ENCODE measurements around the gene KNSTRN. TPM values are rescaled to one million over a fixed set of nuclear protein-coding genes. Genes with fewer than 3 reads are reported as not detected.

The KNSTRN gene
- 48.1 and 49.9 TPM in 2 replicates for total RNA-seq

GRCh38 chr15:40382580-40383456, at the start of gene KNSTRN:
KNSTRN (plus strand) TSS chr15:40382721; CDS start chr15:40382836, 115 bp downstream.
- Mint-ChIP-seq H3K9me3 (no peaks in the 10 kb centered on the region), H3K27me3 (ENCODE audit: low read depth) (peaks cover 7% of the 10 kb centered on the region), H3K4me3 (ENCODE audit: low read depth) (peak within 1 kb of the TSS; percentile 94), H3K4me1 (ENCODE audit: low read depth) (peaks cover 23% of the 10 kb centered on the region), H3K36me3 (ENCODE audit: low read depth) (peaks cover 40% of the 10 kb centered on the region), H3K27ac (peak within 1 kb of the TSS; percentile 91)
- peak; percentile 89 for DNase-seq (ENCODE audit: low spot score)
- intact Hi-C loops (cut with micrococcal nuclease), result loop anchor here (1.0 to 5.0 kb wide), 3 partner anchors 15 to 39 kb away; no protein-coding TSS in a partner anchor

GRCh38 chr15:40333922-40334492, 48.5 kb upstream of the KNSTRN start:
- intact Hi-C loops (cut with micrococcal nuclease), result no loop called here
- Mint-ChIP-seq H3K4me3 (ENCODE audit: low read depth) (no peak overlapping the region), H3K27ac (peak overlapping the region; percentile 80), H3K4me1 (ENCODE audit: low read depth) (peaks cover 12% of the 10 kb centered on the region), H3K9me3 (no peaks in the 10 kb centered on the region), H3K36me3 (ENCODE audit: low read depth) (no peaks in the 10 kb centered on the region), H3K27me3 (ENCODE audit: low read depth) (no peaks in the 10 kb centered on the region)
- DNase-seq (ENCODE audit: low spot score), result no peak

GRCh38 chr15:40334541-40334940, 48.0 kb upstream of the KNSTRN start:
- no peak for DNase-seq (ENCODE audit: low spot score)
- peaks cover 10% of the 10 kb centered on the region for H3K4me1 Mint-ChIP-seq (ENCODE audit: low read depth)
- no peaks in the 10 kb centered on the region for H3K36me3 Mint-ChIP-seq (ENCODE audit: low read depth)
- no peaks in the 10 kb centered on the region for H3K9me3 Mint-ChIP-seq
- H3K27me3 Mint-ChIP-seq (ENCODE audit: low read depth), result no peaks in the 10 kb centered on the region
- peak overlapping the region; percentile 80 for H3K27ac Mint-ChIP-seq
- H3K4me3 Mint-ChIP-seq (ENCODE audit: low read depth), result no peak overlapping the region
- intact Hi-C loops (cut with micrococcal nuclease), result no loop called here

GRCh38 chr15:40334941-40335795, 47.4 kb upstream of the KNSTRN start:
- intact Hi-C loops (cut with micrococcal nuclease), result no loop called here
- H3K36me3 Mint-ChIP-seq (ENCODE audit: low read depth), result no peaks in the 10 kb centered on the region

GRCh38 chr15:40335938-40336743, 46.4 kb upstream of the KNSTRN start:
- intact Hi-C loops (cut with micrococcal nuclease), result no loop called here
- no peak overlapping the region for H3K27ac Mint-ChIP-seq
- H3K36me3 Mint-ChIP-seq (ENCODE audit: low read depth), result no peaks in the 10 kb centered on the region
- no peak for DNase-seq (ENCODE audit: low spot score)
- H3K27me3 Mint-ChIP-seq (ENCODE audit: low read depth), result no peaks in the 10 kb centered on the region
- no peaks in the 10 kb centered on the region for H3K9me3 Mint-ChIP-seq
- H3K4me3 Mint-ChIP-seq (ENCODE audit: low read depth), result no peak overlapping the region
- H3K4me1 Mint-ChIP-seq (ENCODE audit: low read depth), result peaks cover 10% of the 10 kb centered on the region

More at GRCh38 chr15:40334941-40335795, 47.4 kb upstream of the KNSTRN start:
- H3K9me3 Mint-ChIP-seq, result no peaks in the 10 kb centered on the region
- no peak overlapping the region for H3K4me3 Mint-ChIP-seq (ENCODE audit: low read depth)
- peaks cover 10% of the 10 kb centered on the region for H3K4me1 Mint-ChIP-seq (ENCODE audit: low read depth)
- DNase-seq (ENCODE audit: low spot score), result no peak
- H3K27me3 Mint-ChIP-seq (ENCODE audit: low read depth), result no peaks in the 10 kb centered on the region
- no peak overlapping the region for H3K27ac Mint-ChIP-seq

- Mint-ChIP-seq H3K27ac (no peak overlapping the region), H3K4me3 (ENCODE audit: low read depth) (no peak overlapping the region), H3K4me1 (ENCODE audit: low read depth) (peaks cover 10% of the 10 kb centered on the region), H3K36me3 (ENCODE audit: low read depth) (no peaks in the 10 kb centered on the region), H3K27me3 (ENCODE audit: low read depth) (no peaks in the 10 kb centered on the region), H3K9me3 (no peaks in the 10 kb centered on the region)
- intact Hi-C loops (cut with micrococcal nuclease), result no loop called here
- no peak for DNase-seq (ENCODE audit: low spot score)
Observed at GRCh38 chr15:40336744-40337122, 45.8 kb upstream of the KNSTRN start.

- no peak for DNase-seq (ENCODE audit: low spot score)
- Mint-ChIP-seq H3K27me3 (ENCODE audit: low read depth) (no peaks in the 10 kb centered on the region), H3K27ac (no peak overlapping the region), H3K9me3 (no peaks in the 10 kb centered on the region), H3K4me3 (ENCODE audit: low read depth) (no peak overlapping the region), H3K36me3 (ENCODE audit: low read depth) (no peaks in the 10 kb centered on the region), H3K4me1 (ENCODE audit: low read depth) (peaks cover 10% of the 10 kb centered on the region)
- intact Hi-C loops (cut with micrococcal nuclease), result no loop called here
Observed at GRCh38 chr15:40337597-40337996, 44.9 kb upstream of the KNSTRN start.

- H3K9me3 Mint-ChIP-seq, result no peaks in the 10 kb centered on the region
- H3K4me3 Mint-ChIP-seq (ENCODE audit: low read depth), result no peak overlapping the region
- peak; percentile 69 for DNase-seq (ENCODE audit: low spot score)
- H3K27me3 Mint-ChIP-seq (ENCODE audit: low read depth), result no peaks in the 10 kb centered on the region
- H3K36me3 Mint-ChIP-seq (ENCODE audit: low read depth), result no peaks in the 10 kb centered on the region
- intact Hi-C loops (cut with micrococcal nuclease), result loop anchor here (1.0 kb wide), 2 partner anchors 17 to 59 kb away; no protein-coding TSS in a partner anchor
- H3K27ac Mint-ChIP-seq, result no peak overlapping the region
- H3K4me1 Mint-ChIP-seq (ENCODE audit: low read depth), result peaks cover 10% of the 10 kb centered on the region
Observed at GRCh38 chr15:40338041-40338657, 44.4 kb upstream of the KNSTRN start.

GRCh38 chr15:40338921-40339620, 43.5 kb upstream of the KNSTRN start:
- no peak overlapping the region for H3K4me3 Mint-ChIP-seq (ENCODE audit: low read depth)
- no peak overlapping the region for H3K27ac Mint-ChIP-seq
- peaks cover 6% of the 10 kb centered on the region for H3K4me1 Mint-ChIP-seq (ENCODE audit: low read depth)
- H3K27me3 Mint-ChIP-seq (ENCODE audit: low read depth), result no peaks in the 10 kb centered on the region
- intact Hi-C loops (cut with micrococcal nuclease), result loop anchor here (1.0 kb wide), 2 partner anchors 18 to 60 kb away; no protein-coding TSS in a partner anchor
- no peaks in the 10 kb centered on the region for H3K36me3 Mint-ChIP-seq (ENCODE audit: low read depth)
- no peaks in the 10 kb centered on the region for H3K9me3 Mint-ChIP-seq
- no peak for DNase-seq (ENCODE audit: low spot score)

- intact Hi-C loops (cut with micrococcal nuclease), result no loop called here
- H3K4me3 Mint-ChIP-seq (ENCODE audit: low read depth), result no peak overlapping the region
- H3K4me1 Mint-ChIP-seq (ENCODE audit: low read depth), result peaks cover 2% of the 10 kb centered on the region
- H3K36me3 Mint-ChIP-seq (ENCODE audit: low read depth), result no peaks in the 10 kb centered on the region
- no peaks in the 10 kb centered on the region for H3K27me3 Mint-ChIP-seq (ENCODE audit: low read depth)
- no peaks in the 10 kb centered on the region for H3K9me3 Mint-ChIP-seq
- no peak for DNase-seq (ENCODE audit: low spot score)
- H3K27ac Mint-ChIP-seq, result no peak overlapping the region
Observed at GRCh38 chr15:40339621-40339945, 42.9 kb upstream of the KNSTRN start.

- no peaks in the 10 kb centered on the region for H3K9me3 Mint-ChIP-seq
- DNase-seq (ENCODE audit: low spot score), result no peak
- H3K4me3 Mint-ChIP-seq (ENCODE audit: low read depth), result no peak overlapping the region
- H3K36me3 Mint-ChIP-seq (ENCODE audit: low read depth), result no peaks in the 10 kb centered on the region
- H3K27me3 Mint-ChIP-seq (ENCODE audit: low read depth), result no peaks in the 10 kb centered on the region
- no peak overlapping the region for H3K27ac Mint-ChIP-seq
- peaks cover 2% of the 10 kb centered on the region for H3K4me1 Mint-ChIP-seq (ENCODE audit: low read depth)
- intact Hi-C loops (cut with micrococcal nuclease), result no loop called here
Observed at GRCh38 chr15:40340038-40340739, 42.3 kb upstream of the KNSTRN start.

Measured in activated T-helper 2 cell treated with anti-CD3 and anti-CD28 coated beads, Interferon-gamma antibody, Interleukin-2, Interleukin-4, amounts not matched to agents 10 μg/mL and 5 μg/mL and 100 μg/mL, durations not matched to agents 14 hours and 24 hours and 36 hours (primary cell).